WTC11 (cell line): ENCODE results near the gene PARVB. TPM values are rescaled to one million over a fixed set of nuclear protein-coding genes. Genes with fewer than 3 reads are reported as not detected.

Source experiments
- ATAC-seq: fragments of 200-7000 bp; cut with Tn5 transposase; 2 replicates; pipeline ENCODE4 v1.10.0; 2021; ENCODE audit warnings: mild to moderate bottlenecking, moderate library complexity
- CTCF ChIA-PET: fragments of 300-600 bp; sonication (Branson Sonifier 250); formaldehyde crosslinking; loops from one replicate; lab custom pipeline; 2021; ENCODE audit warnings: antibody characterized with exemption; lab: Charles Lee
- POLR2A ChIA-PET: fragments of 350-600 bp; sonication (Branson Sonifier 250); formaldehyde crosslinking; loops from one replicate; lab custom pipeline; 2021; ENCODE audit warnings: antibody characterized with exemption; lab: Charles Lee
- DNase-seq: peaks from one replicate; pipeline ENCODE4 v3.0.0; 2021; ENCODE audit warnings: low spot score
- H3K27ac Mint-ChIP-seq: 2 replicates; pipeline ENCODE4 v1.8.0; 2021; ENCODE audit warnings: mixed read lengths
- H3K27me3 Mint-ChIP-seq: 2 replicates; pipeline ENCODE4 v1.8.0; 2021; ENCODE audit warnings: low read depth, mild to moderate bottlenecking, moderate library complexity, mixed read lengths
- H3K36me3 Mint-ChIP-seq: 2 replicates; pipeline ENCODE4 v1.8.0; 2021; ENCODE audit warnings: mixed read lengths
- H3K4me1 Mint-ChIP-seq: 2 replicates; pipeline ENCODE4 v1.8.0; 2022; ENCODE audit warnings: mixed read lengths
- H3K4me3 Mint-ChIP-seq: 2 replicates; pipeline ENCODE4 v1.8.0; 2021; ENCODE audit warnings: mild to moderate bottlenecking, moderate library complexity, mixed read lengths
- H3K9me3 Mint-ChIP-seq: 2 replicates; pipeline ENCODE4 v1.8.0; 2021; ENCODE audit warnings: mixed read lengths
- CBFB ChIP-seq: sonication (generic); formaldehyde crosslinking; IDR thresholded peaks from 2 replicates; pipeline ENCODE4 v1.8.1; 2022; ENCODE audit warnings: mild to moderate bottlenecking, low read depth, missing genetic modification reagents
- CREM ChIP-seq: sonication (generic); formaldehyde crosslinking; IDR thresholded peaks from 2 replicates; pipeline ENCODE4 v1.8.1; 2022; ENCODE audit warnings: mild to moderate bottlenecking, missing genetic modification reagents, moderate library complexity
- ELF4 ChIP-seq: sonication (generic); formaldehyde crosslinking; IDR thresholded peaks from 2 replicates; pipeline ENCODE4 v1.8.1; 2022; ENCODE audit warnings: low read depth, mild to moderate bottlenecking, moderate library complexity, missing genetic modification reagents
- FOXP1 ChIP-seq: sonication (generic); formaldehyde crosslinking; IDR thresholded peaks from 2 replicates; pipeline ENCODE4 v1.8.0; 2022; ENCODE audit warnings: missing genetic modification reagents, mild to moderate bottlenecking, moderate library complexity, borderline replicate concordance
- JAZF1 ChIP-seq: fragments of 250-450 bp; sonication (Bioruptor Pico); IDR thresholded peaks from 2 replicates; pipeline ENCODE4 v1.9.0; 2021; ENCODE audit warnings: moderate library complexity, mild to moderate bottlenecking, inconsistent platforms
- NFE2L1 ChIP-seq: sonication (generic); formaldehyde crosslinking; IDR thresholded peaks from 2 replicates; pipeline ENCODE4 v1.8.1; 2023; ENCODE audit warnings: missing genetic modification reagents
- NFYB ChIP-seq: sonication (generic); formaldehyde crosslinking; conservative IDR thresholded peaks from 2 replicates; pipeline ENCODE4 v1.8.0; 2022; ENCODE audit warnings: low read depth, missing genetic modification reagents
- NR2C2 ChIP-seq: sonication (generic); formaldehyde crosslinking; IDR thresholded peaks from 2 replicates; pipeline ENCODE4 v1.8.0; 2022; ENCODE audit warnings: mild to moderate bottlenecking, missing genetic modification reagents
- PRRX2 ChIP-seq: fragments of 250-450 bp; sonication (Bioruptor Pico); IDR thresholded peaks from 2 replicates; pipeline ENCODE4 v1.8.0; 2021; ENCODE audit warnings: mild to moderate bottlenecking
- SMAD4 ChIP-seq: sonication (generic); formaldehyde crosslinking; IDR thresholded peaks from 2 replicates; pipeline ENCODE4 v1.8.0; 2022; ENCODE audit warnings: mild to moderate bottlenecking, missing genetic modification reagents
- SP1 ChIP-seq: sonication (generic); formaldehyde crosslinking; conservative IDR thresholded peaks from 2 replicates; pipeline ENCODE4 v1.8.1; 2022; ENCODE audit warnings: missing genetic modification reagents
- ZNF121 ChIP-seq: sonication (generic); formaldehyde crosslinking; IDR thresholded peaks from 2 replicates; pipeline ENCODE4 v1.8.0; 2023; ENCODE audit warnings: missing genetic modification reagents
- ZNF138 ChIP-seq: sonication (generic); formaldehyde crosslinking; conservative IDR thresholded peaks from 2 replicates; pipeline ENCODE4 v1.8.1; 2022; ENCODE audit warnings: mild to moderate bottlenecking, moderate library complexity, missing genetic modification reagents
- ZNF263 ChIP-seq: sonication (generic); formaldehyde crosslinking; IDR thresholded peaks from 2 replicates; pipeline ENCODE4 v1.8.1; 2022; ENCODE audit warnings: low read depth, mild to moderate bottlenecking, moderate library complexity, missing genetic modification reagents
- ZNF396 ChIP-seq: fragments of 250-450 bp; sonication (Bioruptor Pico); IDR thresholded peaks from 2 replicates; pipeline ENCODE4 v1.8.0; 2021; ENCODE audit warnings: mild to moderate bottlenecking, moderate library complexity, borderline replicate concordance
- ZNF671 ChIP-seq: fragments of 250-450 bp; sonication (Bioruptor Pico); IDR thresholded peaks from 2 replicates; pipeline ENCODE4 v1.8.0; 2021; ENCODE audit warnings: mild to moderate bottlenecking
- total RNA-seq: library from RNA; stranded (reverse); gene quantifications from 3 replicates; pipeline ENCODE4 v1.2.3, GENCODE V29; 2021
- TF ChIP-seq, protein P1 (sequence below): sonication (generic); formaldehyde crosslinking; IDR thresholded peaks from 2 replicates; pipeline ENCODE4 v1.8.1; 2022; ENCODE audit warnings: mild to moderate bottlenecking, moderate library complexity, missing genetic modification reagents
- TF ChIP-seq, protein P2 (sequence below): fragments of 250-450 bp; sonication (Bioruptor Pico); conservative IDR thresholded peaks from 2 replicates; pipeline ENCODE4 v1.9.0; 2021; ENCODE audit warnings: mild to moderate bottlenecking
- TF ChIP-seq, protein P3 (sequence below): sonication (generic); formaldehyde crosslinking; IDR thresholded peaks from 2 replicates; pipeline ENCODE4 v1.8.1; 2022; ENCODE audit warnings: missing genetic modification reagents, borderline replicate concordance
- TF ChIP-seq, protein P4 (sequence below): sonication (generic); formaldehyde crosslinking; IDR thresholded peaks from 2 replicates; pipeline ENCODE4 v1.8.1; 2023; ENCODE audit warnings: mild to moderate bottlenecking, moderate library complexity, missing genetic modification reagents
- TF ChIP-seq, protein P5 (sequence below): sonication (generic); formaldehyde crosslinking; IDR thresholded peaks from 2 replicates; pipeline ENCODE4 v1.8.0; 2023; ENCODE audit warnings: missing genetic modification reagents, mild to moderate bottlenecking, borderline replicate concordance
- TF ChIP-seq, protein P6 (sequence below): fragments of 250-450 bp; sonication (Bioruptor Pico); IDR thresholded peaks from 2 replicates; pipeline ENCODE4 v1.8.0; 2021; ENCODE audit warnings: mild to moderate bottlenecking

PARVB gene
- total RNA-seq, 1 experiment from 2014 or later: 3.3 TPM

DNA sequence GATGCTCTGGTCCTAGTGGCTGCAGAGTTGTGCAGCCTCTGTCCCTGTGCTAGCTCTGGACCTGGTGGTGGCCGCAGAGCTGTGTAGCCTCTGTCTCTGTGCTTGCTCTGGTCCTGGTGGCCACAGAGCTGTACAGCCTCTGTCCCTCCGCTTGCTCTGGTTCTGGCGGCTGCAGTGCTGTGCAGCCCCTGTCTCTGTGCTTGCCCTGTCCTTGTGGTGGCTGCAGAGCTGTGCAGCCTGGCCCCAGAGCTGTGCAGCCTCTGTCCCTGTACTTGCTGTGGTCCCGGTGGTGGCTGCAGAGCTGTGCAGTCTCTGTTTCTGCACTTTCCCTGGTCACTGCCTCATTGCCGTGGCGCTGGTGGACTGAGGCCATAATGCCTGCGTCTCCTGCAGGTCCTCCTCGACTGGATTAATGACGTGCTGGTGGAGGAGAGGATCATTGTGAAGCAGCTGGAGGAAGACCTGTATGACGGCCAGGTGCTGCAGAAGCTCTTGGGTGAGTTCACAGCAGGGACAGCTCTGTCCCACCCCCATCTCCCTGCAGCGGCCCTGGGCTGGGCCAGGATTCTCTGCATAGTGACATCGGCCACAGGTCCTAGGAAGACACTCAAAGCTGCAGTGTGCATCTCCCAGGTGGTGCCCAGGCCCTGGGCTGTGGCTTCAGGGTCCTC lies 94.7 kb downstream of the PARVB start:
- Mint-ChIP-seq H3K9me3 (peaks cover 15% of the 10 kb centered on the region), H3K4me1 (peaks cover 5% of the 10 kb centered on the region), H3K27me3 (no peaks in the 10 kb centered on the region), H3K4me3 (no peak overlapping the region), H3K36me3 (no peaks in the 10 kb centered on the region; the same call in 1 of the 2 replicates), H3K27ac (peak overlapping the region; percentile 29; the same call in 1 of the 2 replicates)
- TF ChIP-seq, protein P1, sequence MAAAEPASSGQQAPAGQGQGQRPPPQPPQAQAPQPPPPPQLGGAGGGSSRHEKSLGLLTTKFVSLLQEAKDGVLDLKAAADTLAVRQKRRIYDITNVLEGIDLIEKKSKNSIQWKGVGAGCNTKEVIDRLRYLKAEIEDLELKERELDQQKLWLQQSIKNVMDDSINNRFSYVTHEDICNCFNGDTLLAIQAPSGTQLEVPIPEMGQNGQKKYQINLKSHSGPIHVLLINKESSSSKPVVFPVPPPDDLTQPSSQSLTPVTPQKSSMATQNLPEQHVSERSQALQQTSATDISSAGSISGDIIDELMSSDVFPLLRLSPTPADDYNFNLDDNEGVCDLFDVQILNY (CRISPR knock-in tag): no peak
- no peak for TF ChIP-seq CREM (CRISPR knock-in tag)
- TF ChIP-seq NFYB (CRISPR knock-in tag): no peak
- TF ChIP-seq, protein P2, sequence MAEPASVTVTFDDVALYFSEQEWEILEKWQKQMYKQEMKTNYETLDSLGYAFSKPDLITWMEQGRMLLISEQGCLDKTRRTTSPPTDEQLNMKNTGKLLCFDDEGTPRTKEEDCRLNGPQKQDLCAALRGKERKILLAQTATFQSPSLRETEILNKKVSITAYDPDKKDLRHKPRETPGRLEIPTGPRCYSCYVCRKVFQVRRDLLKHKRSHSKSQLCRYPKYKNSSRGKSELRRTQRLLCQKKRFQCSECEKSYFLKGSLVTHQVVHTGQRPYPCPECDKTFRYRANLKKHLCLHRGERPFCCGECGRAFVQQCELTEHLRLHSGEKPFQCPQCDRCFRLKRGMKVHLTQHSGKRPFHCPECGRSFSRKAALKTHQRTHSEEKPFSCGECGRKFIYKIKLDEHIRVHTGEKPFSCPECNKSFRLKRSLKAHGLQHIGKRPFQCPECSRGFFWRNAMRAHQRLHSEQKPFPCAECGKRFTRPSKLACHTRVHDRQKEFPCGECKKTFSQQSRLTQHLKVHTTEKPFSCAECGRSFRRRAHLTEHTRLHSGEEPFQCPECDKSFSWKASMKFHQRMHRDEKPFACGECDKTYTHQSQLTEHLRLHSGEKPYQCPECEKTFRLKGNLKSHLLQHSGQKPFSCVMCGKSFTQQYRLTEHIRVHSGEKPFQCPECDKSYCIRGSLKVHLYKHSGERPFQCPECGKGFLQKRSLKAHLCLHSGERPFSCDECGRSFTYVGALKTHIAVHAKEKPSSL: no peak
- TF ChIP-seq ZNF138 (CRISPR knock-in tag): no peak
- TF ChIP-seq FOXP1 (CRISPR knock-in tag): no peak
- no peak for TF ChIP-seq SMAD4
- TF ChIP-seq, protein P3, sequence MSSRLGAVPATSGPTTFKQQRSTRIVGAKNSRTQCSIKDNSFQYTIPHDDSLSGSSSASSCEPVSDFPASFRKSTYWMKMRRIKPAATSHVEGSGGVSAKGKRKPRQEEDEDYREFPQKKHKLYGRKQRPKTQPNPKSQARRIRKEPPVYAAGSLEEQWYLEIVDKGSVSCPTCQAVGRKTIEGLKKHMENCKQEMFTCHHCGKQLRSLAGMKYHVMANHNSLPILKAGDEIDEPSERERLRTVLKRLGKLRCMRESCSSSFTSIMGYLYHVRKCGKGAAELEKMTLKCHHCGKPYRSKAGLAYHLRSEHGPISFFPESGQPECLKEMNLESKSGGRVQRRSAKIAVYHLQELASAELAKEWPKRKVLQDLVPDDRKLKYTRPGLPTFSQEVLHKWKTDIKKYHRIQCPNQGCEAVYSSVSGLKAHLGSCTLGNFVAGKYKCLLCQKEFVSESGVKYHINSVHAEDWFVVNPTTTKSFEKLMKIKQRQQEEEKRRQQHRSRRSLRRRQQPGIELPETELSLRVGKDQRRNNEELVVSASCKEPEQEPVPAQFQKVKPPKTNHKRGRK (CRISPR knock-in tag): no peak
- TF ChIP-seq PRRX2: no peak
- POLR2A ChIA-PET: no interaction called here
- DNase-seq: no peak
- CTCF ChIA-PET: interaction anchor here (0.9 to 2.0 kb wide), 3 partner anchors 23 to 38 kb away, joined by 3 to 8 read pairs (median 4); no protein-coding TSS in a partner anchor
- peak; percentile 67 for ATAC-seq

DNA sequence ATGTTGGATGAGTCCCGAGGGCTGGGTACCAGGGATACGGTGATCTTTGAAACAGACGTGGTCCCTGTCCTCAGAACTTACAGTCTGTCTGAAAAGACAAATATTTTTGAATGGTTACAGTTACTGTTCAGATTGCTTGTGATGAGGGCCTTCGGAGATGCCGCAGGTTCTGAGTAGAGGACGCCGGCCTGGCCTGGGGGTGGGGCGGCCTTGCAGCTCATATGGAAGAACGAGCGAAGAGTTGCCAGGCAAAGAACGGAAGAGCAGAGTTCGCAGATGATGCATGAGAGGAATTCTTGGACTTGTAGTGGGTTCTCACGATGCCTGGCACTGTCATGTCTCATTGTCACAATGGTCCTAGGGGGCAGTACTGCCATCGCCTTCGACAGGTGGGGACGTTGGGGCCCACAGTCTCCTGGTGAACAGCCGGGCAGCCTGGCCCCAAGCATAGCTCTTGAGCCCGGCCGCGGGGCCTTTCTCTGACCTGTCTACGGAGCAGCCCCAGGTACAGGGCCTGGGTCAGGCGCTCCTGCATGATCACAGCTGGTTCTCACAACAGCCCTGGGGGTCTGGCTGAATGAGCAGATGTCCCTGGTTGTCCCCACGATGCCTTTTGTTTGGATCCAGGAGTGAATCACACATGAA lies 95.7 kb downstream of the PARVB start:
- Mint-ChIP-seq H3K4me1 (peaks cover 5% of the 10 kb centered on the region), H3K4me3 (no peak overlapping the region), H3K27me3 (no peaks in the 10 kb centered on the region), H3K9me3 (peaks cover 15% of the 10 kb centered on the region), H3K27ac (no peak overlapping the region), H3K36me3 (no peaks in the 10 kb centered on the region; the same call in 1 of the 2 replicates)
- POLR2A ChIA-PET: no interaction called here
- DNase-seq (no peak), ATAC-seq (no peak)
- CTCF ChIA-PET: interaction anchor here (0.6 to 2.0 kb wide), 4 partner anchors 24 to 364 kb away, joined by 3 to 8 read pairs (median 4); no protein-coding TSS in a partner anchor
- TF ChIP-seq, protein P4, sequence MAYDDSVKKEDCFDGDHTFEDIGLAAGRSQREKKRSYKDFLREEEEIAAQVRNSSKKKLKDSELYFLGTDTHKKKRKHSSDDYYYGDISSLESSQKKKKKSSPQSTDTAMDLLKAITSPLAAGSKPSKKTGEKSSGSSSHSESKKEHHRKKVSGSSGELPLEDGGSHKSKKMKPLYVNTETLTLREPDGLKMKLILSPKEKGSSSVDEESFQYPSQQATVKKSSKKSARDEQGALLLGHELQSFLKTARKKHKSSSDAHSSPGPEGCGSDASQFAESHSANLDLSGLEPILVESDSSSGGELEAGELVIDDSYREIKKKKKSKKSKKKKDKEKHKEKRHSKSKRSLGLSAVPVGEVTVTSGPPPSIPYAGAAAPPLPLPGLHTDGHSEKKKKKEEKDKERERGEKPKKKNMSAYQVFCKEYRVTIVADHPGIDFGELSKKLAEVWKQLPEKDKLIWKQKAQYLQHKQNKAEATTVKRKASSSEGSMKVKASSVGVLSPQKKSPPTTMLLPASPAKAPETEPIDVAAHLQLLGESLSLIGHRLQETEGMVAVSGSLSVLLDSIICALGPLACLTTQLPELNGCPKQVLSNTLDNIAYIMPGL: no peak
- TF ChIP-seq SMAD4 (no peak), CBFB (no peak), ZNF121 (CRISPR knock-in tag) (no peak), ELF4 (CRISPR knock-in tag) (no peak), NFE2L1 (no peak), NR2C2 (CRISPR knock-in tag) (no peak), ZNF263 (no peak), ZNF396 (CRISPR knock-in tag) (no peak), SP1 (CRISPR knock-in tag) (no peak), ZNF671 (CRISPR knock-in tag) (no peak), JAZF1 (CRISPR knock-in tag) (no peak)
- TF ChIP-seq, protein P5, sequence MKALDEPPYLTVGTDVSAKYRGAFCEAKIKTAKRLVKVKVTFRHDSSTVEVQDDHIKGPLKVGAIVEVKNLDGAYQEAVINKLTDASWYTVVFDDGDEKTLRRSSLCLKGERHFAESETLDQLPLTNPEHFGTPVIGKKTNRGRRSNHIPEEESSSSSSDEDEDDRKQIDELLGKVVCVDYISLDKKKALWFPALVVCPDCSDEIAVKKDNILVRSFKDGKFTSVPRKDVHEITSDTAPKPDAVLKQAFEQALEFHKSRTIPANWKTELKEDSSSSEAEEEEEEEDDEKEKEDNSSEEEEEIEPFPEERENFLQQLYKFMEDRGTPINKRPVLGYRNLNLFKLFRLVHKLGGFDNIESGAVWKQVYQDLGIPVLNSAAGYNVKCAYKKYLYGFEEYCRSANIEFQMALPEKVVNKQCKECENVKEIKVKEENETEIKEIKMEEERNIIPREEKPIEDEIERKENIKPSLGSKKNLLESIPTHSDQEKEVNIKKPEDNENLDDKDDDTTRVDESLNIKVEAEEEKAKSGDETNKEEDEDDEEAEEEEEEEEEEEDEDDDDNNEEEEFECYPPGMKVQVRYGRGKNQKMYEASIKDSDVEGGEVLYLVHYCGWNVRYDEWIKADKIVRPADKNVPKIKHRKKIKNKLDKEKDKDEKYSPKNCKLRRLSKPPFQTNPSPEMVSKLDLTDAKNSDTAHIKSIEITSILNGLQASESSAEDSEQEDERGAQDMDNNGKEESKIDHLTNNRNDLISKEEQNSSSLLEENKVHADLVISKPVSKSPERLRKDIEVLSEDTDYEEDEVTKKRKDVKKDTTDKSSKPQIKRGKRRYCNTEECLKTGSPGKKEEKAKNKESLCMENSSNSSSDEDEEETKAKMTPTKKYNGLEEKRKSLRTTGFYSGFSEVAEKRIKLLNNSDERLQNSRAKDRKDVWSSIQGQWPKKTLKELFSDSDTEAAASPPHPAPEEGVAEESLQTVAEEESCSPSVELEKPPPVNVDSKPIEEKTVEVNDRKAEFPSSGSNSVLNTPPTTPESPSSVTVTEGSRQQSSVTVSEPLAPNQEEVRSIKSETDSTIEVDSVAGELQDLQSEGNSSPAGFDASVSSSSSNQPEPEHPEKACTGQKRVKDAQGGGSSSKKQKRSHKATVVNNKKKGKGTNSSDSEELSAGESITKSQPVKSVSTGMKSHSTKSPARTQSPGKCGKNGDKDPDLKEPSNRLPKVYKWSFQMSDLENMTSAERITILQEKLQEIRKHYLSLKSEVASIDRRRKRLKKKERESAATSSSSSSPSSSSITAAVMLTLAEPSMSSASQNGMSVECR (CRISPR knock-in tag): no peak
- TF ChIP-seq, protein P6, sequence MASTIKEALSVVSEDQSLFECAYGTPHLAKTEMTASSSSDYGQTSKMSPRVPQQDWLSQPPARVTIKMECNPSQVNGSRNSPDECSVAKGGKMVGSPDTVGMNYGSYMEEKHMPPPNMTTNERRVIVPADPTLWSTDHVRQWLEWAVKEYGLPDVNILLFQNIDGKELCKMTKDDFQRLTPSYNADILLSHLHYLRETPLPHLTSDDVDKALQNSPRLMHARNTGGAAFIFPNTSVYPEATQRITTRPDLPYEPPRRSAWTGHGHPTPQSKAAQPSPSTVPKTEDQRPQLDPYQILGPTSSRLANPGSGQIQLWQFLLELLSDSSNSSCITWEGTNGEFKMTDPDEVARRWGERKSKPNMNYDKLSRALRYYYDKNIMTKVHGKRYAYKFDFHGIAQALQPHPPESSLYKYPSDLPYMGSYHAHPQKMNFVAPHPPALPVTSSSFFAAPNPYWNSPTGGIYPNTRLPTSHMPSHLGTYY: no peak
